ACC112 (cell line): ENCODE results near the gene LRRFIP1.
"Not testable (repeated sequence)": the region's sequence is repeated elsewhere in the genome, so short reads cannot be mapped to it uniquely, and the experiment has no call there.

Source experiments
- H2AFZ ChIP-seq: fragments of 200-600 bp; sonication (generic); one replicate; pipeline ENCODE4 v1.6.0; 2017; ENCODE audit warnings: antibody characterized with exemption, low read length; ENCODE audit not compliant: unreplicated experiment
- H3K27ac ChIP-seq: fragments of 200-600 bp; sonication (generic); 2 replicates; pipeline ENCODE4 v1.5.1; 2014; ENCODE audit warnings: low read depth, mild to moderate bottlenecking, antibody characterized with exemption, low read length, moderate library complexity
- H3K27me3 ChIP-seq: fragments of 200-600 bp; sonication (generic); 2 replicates; pipeline ENCODE4 v1.6.1; 2014; ENCODE audit warnings: mild to moderate bottlenecking, antibody characterized with exemption, low read length, moderate library complexity, mixed read lengths; ENCODE audit not compliant: insufficient read depth
- H3K36me3 ChIP-seq: fragments of 200-600 bp; sonication (generic); 2 replicates; pipeline ENCODE4 v1.6.1; 2016; ENCODE audit warnings: mild to moderate bottlenecking, antibody characterized with exemption, low read length, moderate library complexity, mixed read lengths; ENCODE audit not compliant: insufficient read depth
- H3K4me1 ChIP-seq: fragments of 200-600 bp; sonication (generic); one replicate; pipeline ENCODE4 v1.6.1; 2016; ENCODE audit warnings: low read length, mixed read lengths; ENCODE audit not compliant: insufficient read depth, unreplicated experiment, control insufficient read depth
- H3K4me3 ChIP-seq: fragments of 200-600 bp; sonication (generic); 2 replicates; pipeline ENCODE4 v1.5.1; 2014; ENCODE audit warnings: mild to moderate bottlenecking, low read depth, low read length
- H3K79me2 ChIP-seq: fragments of 200-600 bp; sonication (generic); one replicate; pipeline ENCODE4 v1.6.0; 2016; ENCODE audit warnings: low read length; ENCODE audit not compliant: control insufficient read depth, unreplicated experiment, insufficient read depth

LRRFIP1 gene

DNA sequence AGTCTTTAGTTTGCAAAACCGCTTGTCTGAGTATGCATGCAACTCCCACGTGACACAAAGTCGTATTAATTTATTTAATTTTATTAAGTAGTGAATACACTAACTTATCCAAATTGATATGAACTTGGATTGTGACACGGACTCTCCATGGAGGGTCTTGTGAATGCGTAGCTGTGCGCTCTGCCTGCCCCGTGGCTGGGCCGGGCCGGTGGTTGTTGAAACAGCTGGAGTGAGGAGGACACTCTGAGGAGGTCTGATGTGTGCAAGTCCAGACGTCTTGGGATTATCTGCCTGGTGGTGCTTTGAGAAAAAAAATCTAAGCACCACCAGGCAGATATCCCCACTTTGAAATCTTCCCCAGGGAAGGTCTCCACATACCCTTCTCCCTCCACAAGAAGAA is 130.2 kb downstream of the LRRFIP1 start:
- Histone ChIP-seq H3K4me3 (no peak overlapping the region), H3K4me1 (no peaks in the 10 kb centered on the region), H3K79me2 (no peaks in the 10 kb centered on the region), H2AFZ (no peak overlapping the region), H3K27me3 (no peaks in the 10 kb centered on the region), H3K27ac (no peak overlapping the region), H3K36me3 (peaks cover 23% of the 10 kb centered on the region)

- Histone ChIP-seq H3K27me3 (no peaks in the 10 kb centered on the region), H3K36me3 (peaks cover 23% of the 10 kb centered on the region), H3K4me1 (no peaks in the 10 kb centered on the region), H3K4me3 (no peak overlapping the region), H2AFZ (no peak overlapping the region), H3K79me2 (no peaks in the 10 kb centered on the region), H3K27ac (no peak overlapping the region)
Measured at GRCh38 chr2:237758185-237758584, 130.8 kb downstream of the LRRFIP1 start.

DNA sequence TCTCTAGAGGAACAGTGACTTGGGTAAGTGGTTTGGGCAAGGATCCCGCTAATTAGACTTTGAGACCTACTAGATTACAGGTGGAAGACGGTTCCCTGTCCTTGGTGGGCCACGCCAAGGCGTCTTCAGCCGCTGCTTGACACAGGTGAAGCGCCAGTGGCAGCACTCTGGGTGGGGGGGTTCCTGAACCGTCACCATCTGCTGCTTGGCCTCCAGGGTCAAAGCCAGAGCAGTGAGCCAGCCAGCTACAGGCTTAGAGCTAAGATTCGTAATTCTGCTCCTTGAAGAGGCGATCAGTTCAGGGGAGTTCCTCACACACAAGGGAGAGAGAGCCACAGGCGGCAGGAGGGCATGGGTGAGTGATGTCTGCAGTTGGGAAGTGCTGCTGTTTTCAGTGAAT is 131.8 kb downstream of the LRRFIP1 start:
- H3K4me1 ChIP-seq, result no peaks in the 10 kb centered on the region
- H3K4me3 ChIP-seq, result no peak overlapping the region
- H3K27me3 ChIP-seq, result no peaks in the 10 kb centered on the region
- peaks cover 20% of the 10 kb centered on the region for H3K36me3 ChIP-seq
- H3K27ac ChIP-seq, result no peak overlapping the region
- H2AFZ ChIP-seq, result no peak overlapping the region
- no peaks in the 10 kb centered on the region for H3K79me2 ChIP-seq

DNA sequence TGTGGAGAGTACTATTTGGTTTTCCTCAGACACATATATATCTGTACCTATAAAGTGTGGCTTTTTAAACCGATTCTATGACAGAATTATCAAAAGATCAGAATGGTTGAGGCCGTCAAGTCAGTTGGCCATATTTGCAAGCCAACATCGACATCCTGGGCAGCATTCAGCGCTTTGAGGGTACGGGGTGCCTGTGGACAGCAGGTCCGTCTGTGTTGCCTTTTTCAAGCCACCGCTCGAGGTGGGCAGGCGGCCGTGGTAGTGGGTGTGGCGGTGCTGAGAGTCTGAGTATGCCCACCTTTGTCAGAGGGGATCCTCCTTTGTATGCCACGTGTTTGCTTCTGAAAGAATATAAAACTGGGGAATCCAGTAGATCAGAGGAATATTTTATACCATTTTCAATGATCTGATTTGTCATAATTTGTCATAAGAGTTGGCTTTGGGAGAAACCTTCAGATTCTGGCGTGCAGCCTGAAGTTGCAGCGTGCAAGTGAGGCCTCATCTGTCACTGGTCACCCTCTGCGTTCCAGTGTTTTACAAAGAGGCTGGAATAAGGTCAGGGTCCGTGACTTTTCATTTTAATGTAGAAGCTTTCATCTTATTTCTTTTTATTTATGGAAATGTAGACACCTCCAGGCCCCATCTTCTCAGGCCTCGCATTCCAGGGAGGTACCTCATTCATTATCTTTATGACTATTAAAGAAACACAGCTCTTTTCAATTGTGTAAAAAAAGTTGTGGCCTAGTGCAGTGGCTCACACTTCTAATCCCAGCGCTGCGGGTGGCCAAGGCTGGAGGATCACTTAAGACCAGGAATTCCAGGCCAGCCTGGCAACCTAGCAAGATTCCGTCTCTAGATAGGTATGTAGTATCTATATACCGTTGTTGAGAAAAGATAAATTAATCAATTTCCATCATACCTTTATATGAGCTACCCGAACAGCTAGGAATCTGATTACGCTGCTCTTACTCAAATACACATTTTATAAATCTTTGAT is 133.4 kb downstream of the LRRFIP1 start:
- Histone ChIP-seq H3K79me2 (no peaks in the 10 kb centered on the region), H3K27ac (no peak overlapping the region), H3K4me3 (no peak overlapping the region), H3K36me3 (peaks cover 10% of the 10 kb centered on the region), H2AFZ (no peak overlapping the region), H3K4me1 (no peaks in the 10 kb centered on the region), H3K27me3 (no peaks in the 10 kb centered on the region)

DNA sequence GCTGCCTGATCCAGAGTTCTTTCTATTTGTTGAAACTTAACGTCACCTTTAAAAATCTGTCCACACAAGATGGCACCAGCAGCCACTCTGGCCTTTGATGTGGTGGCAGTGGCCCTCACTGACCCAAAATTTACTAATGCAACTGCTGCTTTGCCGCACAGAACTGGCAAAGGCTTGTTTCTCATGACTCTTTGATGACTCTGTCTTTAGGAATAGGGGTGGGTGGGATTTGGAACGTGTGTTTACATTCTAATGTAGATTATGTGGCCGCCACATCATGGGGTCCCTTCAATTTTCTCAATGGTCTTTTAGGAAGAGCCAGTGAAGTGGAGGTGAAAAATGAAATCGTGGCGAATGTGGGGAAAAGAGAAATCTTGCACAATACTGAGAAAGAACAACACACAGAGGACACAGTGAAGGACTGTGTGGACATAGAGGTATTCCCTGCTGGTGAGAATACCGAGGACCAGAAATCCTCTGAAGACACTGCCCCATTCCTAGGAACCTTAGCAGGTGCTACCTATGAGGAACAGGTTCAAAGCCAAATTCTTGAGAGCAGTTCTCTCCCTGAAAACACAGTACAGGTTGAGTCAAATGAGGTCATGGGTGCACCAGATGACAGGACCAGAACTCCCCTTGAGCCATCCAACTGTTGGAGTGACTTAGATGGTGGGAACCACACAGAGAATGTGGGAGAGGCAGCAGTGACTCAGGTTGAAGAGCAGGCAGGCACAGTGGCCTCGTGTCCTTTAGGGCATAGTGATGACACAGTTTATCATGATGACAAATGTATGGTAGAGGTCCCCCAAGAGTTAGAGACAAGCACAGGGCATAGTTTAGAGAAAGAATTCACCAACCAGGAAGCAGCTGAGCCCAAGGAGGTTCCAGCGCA is 135.2 kb downstream of the LRRFIP1 start:
- peaks cover 10% of the 10 kb centered on the region; the same call in 1 of the 2 replicates for H3K36me3 ChIP-seq
- H3K27me3 ChIP-seq, H3K4me1 ChIP-seq, H2AFZ ChIP-seq, H3K4me3 ChIP-seq, H3K79me2 ChIP-seq, H3K27ac ChIP-seq: not testable (repeated sequence)

DNA sequence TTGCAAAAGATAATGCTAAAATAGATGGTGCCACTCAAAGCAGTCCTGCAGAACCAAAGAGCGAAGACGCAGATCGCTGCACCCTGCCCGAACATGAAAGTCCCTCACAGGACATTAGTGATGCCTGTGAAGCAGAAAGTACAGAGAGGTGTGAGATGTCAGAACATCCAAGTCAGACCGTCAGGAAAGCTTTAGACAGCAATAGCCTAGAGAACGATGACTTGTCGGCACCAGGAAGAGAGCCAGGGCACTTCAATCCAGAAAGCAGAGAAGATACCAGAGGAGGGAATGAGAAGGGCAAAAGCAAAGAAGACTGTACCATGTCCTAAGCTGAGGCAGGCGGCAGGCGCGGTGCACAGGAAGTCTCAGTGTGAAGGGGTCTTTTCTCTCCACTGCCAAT is 136.4 kb downstream of the LRRFIP1 start:
- H3K79me2 ChIP-seq, result no peaks in the 10 kb centered on the region
- H3K36me3 ChIP-seq, result peaks cover 10% of the 10 kb centered on the region; the same call in 1 of the 2 replicates
- H3K4me1 ChIP-seq, result no peaks in the 10 kb centered on the region
- no peak overlapping the region for H3K27ac ChIP-seq
- H3K27me3 ChIP-seq, result no peaks in the 10 kb centered on the region
- H3K4me3 ChIP-seq, result no peak overlapping the region
- H2AFZ ChIP-seq, result no peak overlapping the region

DNA sequence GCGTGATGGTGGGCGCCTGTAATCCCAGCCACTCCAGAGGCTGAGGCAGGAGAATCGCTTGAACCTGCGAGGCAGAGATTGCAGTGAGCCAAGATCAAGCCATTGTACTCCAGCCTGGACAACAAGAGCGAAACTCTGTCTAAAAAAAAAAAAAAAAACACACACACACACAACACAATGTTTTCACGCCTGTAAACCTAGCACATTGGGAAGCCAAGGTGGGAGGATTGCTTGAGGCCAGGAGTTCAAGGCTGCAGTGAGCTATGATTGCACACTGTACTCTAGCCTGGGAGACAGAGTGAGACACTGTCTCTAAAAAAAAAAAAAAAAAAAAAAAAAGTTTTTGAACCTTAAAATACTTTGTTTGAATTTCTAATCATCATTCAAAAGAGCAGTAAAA is 137.7 kb downstream of the LRRFIP1 start:
- H3K79me2 ChIP-seq, H3K27me3 ChIP-seq, H3K4me3 ChIP-seq, H3K36me3 ChIP-seq, H2AFZ ChIP-seq, H3K27ac ChIP-seq, H3K4me1 ChIP-seq: not testable (repeated sequence)

DNA sequence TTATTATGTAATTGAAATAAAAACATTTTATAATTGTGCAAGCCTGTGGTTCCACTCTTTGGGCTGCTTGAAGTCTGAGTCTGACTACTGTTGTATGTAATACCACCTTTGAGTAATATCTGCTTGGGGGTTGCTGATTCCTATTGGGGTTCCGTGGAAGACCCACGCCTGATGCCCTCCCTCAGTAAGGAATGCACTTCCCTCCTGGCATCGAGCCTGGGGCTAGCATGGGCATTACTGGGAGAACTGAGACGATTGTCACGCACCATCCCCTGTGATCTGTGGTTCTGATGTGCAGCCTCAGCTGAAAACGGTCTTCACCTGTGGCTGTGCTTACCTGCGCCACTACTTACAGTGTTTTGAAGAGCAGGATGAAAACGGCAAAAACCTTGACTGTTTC is 138.5 kb downstream of the LRRFIP1 start:
- Histone ChIP-seq H3K36me3 (no peaks in the 10 kb centered on the region), H3K27ac (no peak overlapping the region), H3K79me2 (no peaks in the 10 kb centered on the region), H3K4me3 (no peak overlapping the region), H3K4me1 (no peaks in the 10 kb centered on the region), H2AFZ (no peak overlapping the region), H3K27me3 (no peaks in the 10 kb centered on the region)

DNA sequence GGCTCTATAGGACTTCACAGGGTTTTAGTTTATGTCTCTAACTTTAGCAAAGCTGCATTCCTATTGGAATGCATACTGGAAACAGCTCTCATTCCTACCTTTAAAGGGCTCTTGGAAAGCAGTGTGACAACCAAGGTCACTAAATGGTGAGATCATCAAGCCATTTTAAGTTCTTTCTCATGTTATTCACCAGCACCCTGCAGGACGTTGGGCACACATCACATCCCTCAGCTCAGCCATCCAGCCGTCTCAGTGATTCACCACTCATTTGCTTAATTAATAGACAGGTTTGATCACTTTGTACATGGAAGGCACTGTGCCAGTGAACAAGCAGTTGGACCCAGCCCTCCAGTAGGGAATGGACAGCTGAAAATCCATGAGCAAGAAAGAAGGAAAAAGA is 139.0 kb downstream of the LRRFIP1 start:
- H3K36me3 ChIP-seq, result no peaks in the 10 kb centered on the region
- H2AFZ ChIP-seq, result no peak overlapping the region
- H3K27me3 ChIP-seq, result no peaks in the 10 kb centered on the region
- H3K27ac ChIP-seq, result no peak overlapping the region
- no peaks in the 10 kb centered on the region for H3K79me2 ChIP-seq
- no peak overlapping the region for H3K4me3 ChIP-seq
- no peaks in the 10 kb centered on the region for H3K4me1 ChIP-seq

GRCh38 chr2:237772513-237772912 is 145.1 kb downstream of the LRRFIP1 start:
- H3K4me1 ChIP-seq, result no peaks in the 10 kb centered on the region
- H3K36me3 ChIP-seq, result no peaks in the 10 kb centered on the region
- H2AFZ ChIP-seq, result no peak overlapping the region
- H3K27ac ChIP-seq, result no peak overlapping the region
- H3K27me3 ChIP-seq, result no peaks in the 10 kb centered on the region
- H3K79me2 ChIP-seq, result no peaks in the 10 kb centered on the region
- H3K4me3 ChIP-seq, result no peak overlapping the region
